IMR-90 (cell line): ENCODE measurements around the gene MAS1. TPM values are rescaled to one million over a fixed set of nuclear protein-coding genes. Genes with fewer than 3 reads are reported as not detected.

ENCODE experiments used
- ATAC-seq: fragments of 200-7000 bp; cut with Tn5 transposase; 2 replicates; pipeline ENCODE4 v1.9.1; 2020; ENCODE audit warnings: low read depth, mild to moderate bottlenecking, moderate library complexity
- BruUV-seq: library from RNA; stranded (reverse); fragments of 400-500 nt; replicated peaks from 2 replicates; lab custom pipeline; 2021; lab: Mats Ljungman, UMichigan
- CTCF ChIA-PET: fragments of 300-600 bp; formaldehyde crosslinking; extraction: SDS; loops from one replicate; lab custom pipeline; 2021; ENCODE audit warnings: antibody characterized with exemption; lab: Yijun Ruan, JAX
- POLR2A ChIA-PET: fragments of 300-600 bp; sonication (Branson Sonifier 250); formaldehyde crosslinking; loops from one replicate; lab custom pipeline; 2022; ENCODE audit warnings: antibody characterized with exemption; ENCODE audit not compliant: unreplicated experiment; lab: Charles Lee
- DNase-seq: peaks from one replicate; pipeline ENCODE4 v3.0.0; 2013
- H2AFZ ChIP-seq: replicated peaks from 2 replicates; pipeline ENCODE3; 2013; ENCODE audit warnings: low read length, mild to moderate bottlenecking; ENCODE audit not compliant: poor library complexity
- H2AK5ac ChIP-seq: 2 replicates; pipeline ENCODE4 v1.6.1; 2013; ENCODE audit warnings: low read depth, low read length, inconsistent platforms
- H2AK9ac ChIP-seq: replicated peaks from 2 replicates; pipeline ENCODE3; 2013; ENCODE audit warnings: mild to moderate bottlenecking, low read depth, low read length, moderate library complexity; ENCODE audit not compliant: poor library complexity
- H2BK120ac ChIP-seq: 2 replicates; pipeline ENCODE4 v1.6.1; 2013; ENCODE audit warnings: low read depth, low read length, inconsistent platforms
- H2BK15ac ChIP-seq: 3 replicates; pipeline ENCODE4 v1.6.1; 2013; ENCODE audit warnings: low read depth, low read length, inconsistent platforms
- H2BK20ac ChIP-seq: 2 replicates; pipeline ENCODE4 v1.6.1; 2013; ENCODE audit warnings: low read depth, mild to moderate bottlenecking, inconsistent platforms, low read length, moderate library complexity
- H2BK5ac ChIP-seq: 2 replicates; pipeline ENCODE4 v1.6.1; 2013; ENCODE audit warnings: mild to moderate bottlenecking, low read depth, low read length, inconsistent platforms; ENCODE audit not compliant: poor library complexity, severe bottlenecking
- H3K14ac ChIP-seq: replicated peaks from 2 replicates; pipeline ENCODE4 v1.6.1; 2013; ENCODE audit warnings: low read depth, low read length, inconsistent platforms
- H3K18ac ChIP-seq: 2 replicates; pipeline ENCODE4 v1.6.1; 2013; ENCODE audit warnings: low read depth, low read length, control low read depth
- H3K23ac ChIP-seq: 2 replicates; pipeline ENCODE4 v1.6.1; 2013; ENCODE audit warnings: low read depth, low read length, inconsistent platforms
- H3K27ac ChIP-seq: 2 replicates; pipeline ENCODE4 v1.5.1; 2013; ENCODE audit warnings: mild to moderate bottlenecking, control low read depth, low read length; ENCODE audit not compliant: insufficient read depth
- H3K27me3 ChIP-seq: 2 replicates; pipeline ENCODE4 v1.6.1; 2013; ENCODE audit warnings: low read length; ENCODE audit not compliant: control insufficient read depth, insufficient read depth
- H3K36me3 ChIP-seq: 2 replicates; pipeline ENCODE4 v1.6.1; 2013; ENCODE audit warnings: low read length, mixed read lengths; ENCODE audit not compliant: control insufficient read depth, insufficient read depth
- H3K4ac ChIP-seq: 2 replicates; pipeline ENCODE4 v1.6.1; 2013; ENCODE audit warnings: low read depth, low read length, inconsistent platforms
- H3K4me1 ChIP-seq: 2 replicates; pipeline ENCODE4 v1.6.1; 2013; ENCODE audit warnings: low read length, mixed read lengths; ENCODE audit not compliant: control insufficient read depth, insufficient read depth
- H3K4me2 ChIP-seq: 2 replicates; pipeline ENCODE4 v1.6.1; 2013; ENCODE audit warnings: low read depth, mild to moderate bottlenecking, control low read depth, low read length, moderate library complexity
- H3K4me3 ChIP-seq: 2 replicates; pipeline ENCODE4 v1.5.1; 2013; ENCODE audit warnings: low read depth, mild to moderate bottlenecking, control low read depth, low read length, moderate library complexity; ENCODE audit not compliant: insufficient read depth
- H3K56ac ChIP-seq: 2 replicates; pipeline ENCODE4 v1.6.1; 2013; ENCODE audit warnings: low read length, inconsistent platforms; ENCODE audit not compliant: insufficient read depth; ENCODE audit errors: extremely low read depth
- H3K79me1 ChIP-seq, 2 experiments: 2 replicates each; pipeline ENCODE4 v1.6.1; 2013; ENCODE audit warnings: low read length in 2 of 2, inconsistent platforms in 1 of 2, low read depth in 1 of 2
- H3K9ac ChIP-seq: 2 replicates; pipeline ENCODE4 v1.6.1; 2013; ENCODE audit warnings: low read depth, low read length, control low read depth
- H3K9me1 ChIP-seq: 2 replicates; pipeline ENCODE4 v1.6.1; 2013; ENCODE audit warnings: low read length, inconsistent platforms; ENCODE audit not compliant: insufficient read depth
- H3K9me3 ChIP-seq: 2 replicates; pipeline ENCODE4 v1.6.1; 2013; ENCODE audit warnings: low read length; ENCODE audit not compliant: control insufficient read depth, insufficient read depth
- H4K20me1 ChIP-seq: 2 replicates; pipeline ENCODE4 v1.6.1; 2013; ENCODE audit warnings: low read length, inconsistent platforms; ENCODE audit not compliant: insufficient read depth
- H4K5ac ChIP-seq: 2 replicates; pipeline ENCODE4 v1.6.1; 2013; ENCODE audit warnings: mild to moderate bottlenecking, low read depth, low read length, control low read depth
- H4K8ac ChIP-seq, 2 experiments: 2 replicates each; pipeline ENCODE4 v1.6.1; 2013; ENCODE audit warnings: low read depth in 2 of 2, low read length in 2 of 2, control low read depth in 1 of 2, inconsistent platforms in 1 of 2
- H4K91ac ChIP-seq: 2 replicates; pipeline ENCODE4 v1.6.1; 2013; ENCODE audit warnings: low read depth, low read length, inconsistent platforms; ENCODE audit not compliant: insufficient read depth
- BHLHE40 ChIP-seq: fragments of 150-350 bp; IDR thresholded peaks from 2 replicates; pipeline ENCODE4 v1.6.1; 2016; ENCODE audit warnings: mild to moderate bottlenecking, low read depth, low read length
- FOS ChIP-seq: fragments of 150-350 bp; IDR thresholded peaks from 2 replicates; pipeline ENCODE4 v1.6.1; 2016; ENCODE audit warnings: low read depth, low read length
- RFX5 ChIP-seq: IDR thresholded peaks from 2 replicates; pipeline ENCODE4 v1.8.0; 2012; ENCODE audit warnings: low read depth, mild to moderate bottlenecking, low read length, moderate library complexity
- USF2 ChIP-seq: fragments of 150-350 bp; IDR thresholded peaks from 2 replicates; pipeline ENCODE4 v1.6.1; 2017; ENCODE audit warnings: mild to moderate bottlenecking, antibody characterized with exemption, low read length, low read depth
- WGBS, 2 experiments: methylation state at CpG; one replicate each; pipeline versions ENCODE4 v1.1.5 to v1.1.7; 2013; ENCODE audit warnings: missing lambda C conversion rate in 2 of 2; ENCODE audit not compliant: insufficient read length in 1 of 2; ENCODE audit errors: extremely low coverage in 2 of 2; 5-methylcytosine and 5-hydroxymethylcytosine counted together
- dilution Hi-C: fragments of 300-500 bp; cut with HindIII; formaldehyde crosslinking; loops from one replicate; pipeline ENCODE4 v1.14.3; 2018; ENCODE audit warnings: low sequenced_read_pairs; ENCODE audit not compliant: unreplicated experiment
- in situ Hi-C: fragments of 300-500 bp; cut with MboI; formaldehyde crosslinking; loops from 3 replicates; pipeline ENCODE4 v1.14.3; 2019; ENCODE audit warnings: low sequenced_read_pairs, inconsistent platforms, mixed read lengths
- intact Hi-C: fragments of 100-400 bp; cut with micrococcal nuclease; formaldehyde crosslinking; loops from 2 replicates; pipeline ENCODE4 v1.10.0; 2022
- polyA plus RNA-seq, 3 experiments: library from polyadenylated mRNA; depleted of rRNA; stranded (reverse); fragments of >200 nt; gene quantifications; 2 replicates each; pipeline ENCODE4 v1.2.3, GENCODE V29; 2012; ENCODE audit warnings: low replicate concordance in 1 of 3
- total RNA-seq: library from RNA; depleted of rRNA; stranded (reverse); fragments of >200 nt; gene quantifications from 2 replicates; pipeline ENCODE4 v1.2.3, GENCODE V29; 2012

Gene MAS1
- total and polyA plus RNA-seq, 2 of the 4 experiments (the other 2 are of a cell fraction) = under 0.01 TPM; not detected in 1

GRCh38 chr6:159929819-159930218 lies 39.0 kb downstream of the MAS1 start:
- Histone ChIP-seq H2BK120ac (no peak overlapping the region), H4K91ac (no peak overlapping the region), H3K4ac (no peak overlapping the region), H2BK15ac (no peak overlapping the region), H4K5ac (no peak overlapping the region), H2BK5ac (no peak overlapping the region), H3K18ac (no peak overlapping the region), H3K36me3 (no peaks in the 10 kb centered on the region), H3K79me1 (no peaks in the 10 kb centered on the region), H4K20me1 (no peaks in the 10 kb centered on the region), H3K9me1 (no peaks in the 10 kb centered on the region), H3K9ac (no peak overlapping the region), H4K8ac (no peak overlapping the region), H3K9me3 (no peaks in the 10 kb centered on the region), H3K23ac (no peak overlapping the region), H3K27me3 (peaks cover 5% of the 10 kb centered on the region), H2AK5ac (no peak overlapping the region), H2AK9ac (no peak overlapping the region), H3K56ac (no peak overlapping the region), H3K4me2 (no peak overlapping the region), H2AFZ (peak overlapping the region; percentile 18), H3K4me1 (peaks cover 5% of the 10 kb centered on the region), H3K14ac (no peak overlapping the region), H2BK20ac (no peak overlapping the region), H3K4me3 (no peak overlapping the region), H3K27ac (no peak overlapping the region)
- intact Hi-C loops = loop anchor here (10.0 kb wide), 1 partner anchor 755 kb away; no protein-coding TSS in a partner anchor
- in situ Hi-C loops = no loop called here
- BruUV-seq = no TSS peak
- no peak for DNase-seq
- WGBS, 2 experiments = no CpG with 5 or more reads among the region's 8 CpGs
- ChIA-PET CTCF (interaction anchor here (1.1 kb wide), 1 partner anchor 13 kb away, joined by 3 read pairs; no protein-coding TSS in a partner anchor), POLR2A (no interaction called here)
- dilution Hi-C loops = no loop called here
- TF ChIP-seq FOS (no peak), BHLHE40 (no peak), USF2 (no peak), RFX5 (no peak)
- no peak for ATAC-seq
